Uterus (tissue), 2 donors: ENCODE data around the gene IGFL1.

Source experiments
- CTCF ChIP-seq, 4 experiments: fragments of 200-600 bp in 2 of 4; fragments of 450-650 bp in 2 of 4; sonication (generic) in 2 of 4; IDR thresholded peaks; one replicate each; pipeline ENCODE4 v1.5.1; 2016 to 2019; ENCODE audit warnings: antibody characterized with exemption in 4 of 4, mild to moderate bottlenecking in 2 of 4, moderate library complexity in 1 of 4
- POLR2A ChIP-seq, 2 donors: fragments of 450-650 bp; IDR thresholded peaks; one replicate each; pipeline ENCODE4 v1.6.1; 2016; ENCODE audit warnings: antibody characterized with exemption in 2 of 2, mild to moderate bottlenecking in 1 of 2, moderate library complexity in 1 of 2

GRCh38 chr19:46269101-46269500 is 39.6 kb downstream of the IGFL1 start:
- TF ChIP-seq CTCF (IDR thresholded peaks at IDR 0.05) (no peak), POLR2A (IDR thresholded peaks at IDR 0.05) (no peak)
